K562 (cell line): Measurements from ENCODE around the gene ENKUR. TPM values are rescaled to one million over a fixed set of nuclear protein-coding genes. Genes with fewer than 3 reads are reported as not detected.

Experiments
- BHLHE40 ChIP-seq: IDR thresholded peaks from 2 replicates; pipeline ENCODE4 v1.6.1; 2011; ENCODE audit warnings: low read length, improper control_type of control experiment
- CEBPB ChIP-seq: fragments of 450-650 bp; IDR thresholded peaks from 2 replicates; pipeline ENCODE4 v1.6.1; 2016; ENCODE audit warnings: missing genetic modification characterization, missing compliant biosample characterization
- CHCHD3 ChIP-seq: fragments of 250-450 bp; sonication (Bioruptor Pico); IDR thresholded peaks from 2 replicates; pipeline ENCODE4 v2.1.2; 2022; ENCODE audit warnings: mild to moderate bottlenecking
- EP400 ChIP-seq: fragments of 450-650 bp; IDR thresholded peaks from 2 replicates; pipeline ENCODE4 v1.6.1; 2017; ENCODE audit warnings: antibody characterized with exemption, mild to moderate bottlenecking, moderate library complexity
- JUNB ChIP-seq: fragments of 450-650 bp; formaldehyde crosslinking; conservative IDR thresholded peaks from 2 replicates; pipeline ENCODE4 v1.4.0; 2020; ENCODE audit warnings: mild to moderate bottlenecking
- LARP7 ChIP-seq: fragments of 450-650 bp; IDR thresholded peaks from 2 replicates; pipeline ENCODE4 v1.6.1; 2016
- MEIS2 ChIP-seq: fragments of 450-650 bp; IDR thresholded peaks from 2 replicates; pipeline ENCODE4 v1.6.1; 2014; ENCODE audit warnings: mild to moderate bottlenecking; ENCODE audit not compliant: partially characterized antibody
- NFXL1 ChIP-seq: fragments of 450-650 bp; formaldehyde crosslinking; IDR thresholded peaks from 2 replicates; pipeline ENCODE4 v1.4.0; 2021; ENCODE audit warnings: mild to moderate bottlenecking
- RFX1 ChIP-seq: fragments of 450-650 bp; IDR thresholded peaks from 2 replicates; pipeline ENCODE4 v1.6.1; 2016; ENCODE audit warnings: mild to moderate bottlenecking, moderate library complexity
- TAF7 ChIP-seq: fragments of 450-650 bp; IDR thresholded peaks from 2 replicates; pipeline ENCODE4 v1.6.1; 2016; ENCODE audit warnings: missing genetic modification characterization, missing compliant biosample characterization
- TGIF2 ChIP-seq: sonication (generic); formaldehyde crosslinking; IDR thresholded peaks from 2 replicates; pipeline ENCODE4 v1.8.1; 2022; ENCODE audit warnings: mild to moderate bottlenecking, missing genetic modification reagents, moderate library complexity
- ZNF232 ChIP-seq: sonication (generic); formaldehyde crosslinking; IDR thresholded peaks from 2 replicates; pipeline ENCODE4 v1.8.0; 2022; ENCODE audit warnings: mild to moderate bottlenecking, missing genetic modification reagents
- ZNF24 ChIP-seq: fragments of 450-650 bp; IDR thresholded peaks from 2 replicates; pipeline ENCODE4 v1.6.1; 2016
- ZNF408 ChIP-seq: fragments of 250-450 bp; sonication (Bioruptor Pico); IDR thresholded peaks from 2 replicates; pipeline ENCODE4 v1.4.0; 2020; ENCODE audit warnings: low read depth, mild to moderate bottlenecking, moderate library complexity
- ZNF507 ChIP-seq: conservative IDR thresholded peaks from 2 replicates; pipeline ENCODE4 v1.6.1; 2017; ENCODE audit warnings: missing genetic modification characterization, missing compliant biosample characterization
- polyA plus RNA-seq, 8 experiments: library from polyadenylated mRNA; depleted of rRNA in 4 of 8; stranded (reverse) in 5 of 8; unstranded in 3 of 8; fragments of >200 nt; fragmentation: Nextera tagmentation in 2 of 8; fragmentation: Illumina TruSeq in 1 of 8; extraction: Ambion mirVana in 2 of 8; extraction: Trizol in 1 of 8; gene quantifications; 2 replicates each; pipeline versions ENCODE4 v1.2.1 to v1.2.3, GENCODE V29; 2011 to 2014; ENCODE audit warnings: inconsistent platforms in 1 of 8, missing spikeins in 1 of 8
- total RNA-seq, 7 experiments: library from RNA; depleted of rRNA in 6 of 7; stranded (reverse); fragments of >200 nt in 6 of 7; fragmentation: Illumina TruSeq in 2 of 7; extraction: Trizol in 2 of 7; gene quantifications; 2 replicates each; pipeline versions ENCODE4 v1.2.1 to v1.2.3, GENCODE V29; 2011 to 2021; ENCODE audit warnings: low replicate concordance in 1 of 7
- TF ChIP-seq, protein P1 (sequence below): fragments of 250-450 bp; sonication (Bioruptor Pico); IDR thresholded peaks from 2 replicates; pipeline ENCODE4 v1.8.0; 2022; ENCODE audit warnings: moderate library complexity, mild to moderate bottlenecking, inconsistent platforms
- TF ChIP-seq, protein P2 (sequence below): fragments of 450-650 bp; IDR thresholded peaks from 2 replicates; pipeline ENCODE4 v1.6.1; 2016; ENCODE audit warnings: antibody characterized with exemption
- TF ChIP-seq, protein P3 (sequence below): fragments of 250-450 bp; sonication (Bioruptor Pico); IDR thresholded peaks from 2 replicates; pipeline ENCODE4 v1.4.0; 2020; ENCODE audit warnings: mild to moderate bottlenecking
- TF ChIP-seq, protein P4 (sequence below), 2 experiments: fragments of 150-350 bp in 1 of 2; IDR thresholded peaks; 2 replicates each; pipeline ENCODE4 v1.6.1; 2012 to 2016; ENCODE audit warnings: low read depth in 2 of 2, low read length in 2 of 2, mild to moderate bottlenecking in 1 of 2, moderate library complexity in 1 of 2
- TF ChIP-seq, protein P5 (sequence below): fragments of 450-650 bp; IDR thresholded peaks from 2 replicates; pipeline ENCODE4 v1.6.1; 2018; ENCODE audit warnings: mild to moderate bottlenecking, low read depth; ENCODE audit not compliant: partially characterized antibody

The ENKUR gene
- total and polyA plus RNA-seq, 9 of the 15 experiments (the other 6 are each of a cell fraction or from before 2014, with no cell fraction given): 0.06 to 0.46 (median 0.20) TPM

DNA sequence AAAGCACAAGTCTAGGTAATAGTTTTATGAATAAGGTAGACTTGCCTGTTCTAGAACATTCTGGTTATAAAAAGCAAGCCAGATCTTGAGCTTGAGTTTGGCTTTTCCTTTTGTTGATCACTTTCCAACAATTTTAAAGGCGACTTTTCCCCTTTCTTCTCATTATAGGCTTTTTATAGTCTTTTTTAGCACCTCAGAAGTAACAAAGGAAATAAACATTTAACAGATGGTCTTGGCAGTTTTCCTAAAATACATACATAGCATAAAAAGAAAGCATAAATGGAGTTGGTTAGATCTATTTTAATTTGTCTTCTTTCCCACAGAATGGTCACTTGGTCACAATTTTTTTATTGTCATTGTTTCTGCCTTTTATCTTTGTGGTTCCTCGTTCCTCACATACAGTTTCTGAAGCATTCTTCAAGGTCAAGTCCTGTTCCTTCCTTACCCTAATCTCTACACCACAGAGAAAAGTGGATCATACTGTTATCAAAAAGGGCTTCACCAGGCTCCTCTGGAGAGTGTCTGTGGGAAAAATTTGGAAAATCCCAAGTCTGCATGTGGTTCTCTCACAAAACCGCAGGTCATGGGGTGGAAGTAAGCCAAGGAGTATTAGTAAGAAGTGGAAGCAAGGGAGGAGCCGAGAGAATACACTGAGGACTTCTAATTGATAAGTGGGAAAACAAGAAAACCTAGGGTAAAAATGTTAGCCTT lies 31.8 kb upstream of the ENKUR start (continued):
- no peak for TF ChIP-seq RFX1
- TF ChIP-seq TAF7 (tag): no peak
- TF ChIP-seq CHCHD3 (CRISPR knock-in tag): no peak
- TF ChIP-seq CEBPB: no peak
- TF ChIP-seq, protein P1, sequence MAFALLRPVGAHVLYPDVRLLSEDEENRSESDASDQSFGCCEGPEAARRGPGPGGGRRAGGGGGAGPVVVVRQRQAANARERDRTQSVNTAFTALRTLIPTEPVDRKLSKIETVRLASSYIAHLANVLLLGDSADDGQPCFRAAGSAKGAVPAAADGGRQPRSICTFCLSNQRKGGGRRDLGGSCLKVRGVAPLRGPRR (CRISPR knock-in tag): no peak
- TF ChIP-seq, protein P2, sequence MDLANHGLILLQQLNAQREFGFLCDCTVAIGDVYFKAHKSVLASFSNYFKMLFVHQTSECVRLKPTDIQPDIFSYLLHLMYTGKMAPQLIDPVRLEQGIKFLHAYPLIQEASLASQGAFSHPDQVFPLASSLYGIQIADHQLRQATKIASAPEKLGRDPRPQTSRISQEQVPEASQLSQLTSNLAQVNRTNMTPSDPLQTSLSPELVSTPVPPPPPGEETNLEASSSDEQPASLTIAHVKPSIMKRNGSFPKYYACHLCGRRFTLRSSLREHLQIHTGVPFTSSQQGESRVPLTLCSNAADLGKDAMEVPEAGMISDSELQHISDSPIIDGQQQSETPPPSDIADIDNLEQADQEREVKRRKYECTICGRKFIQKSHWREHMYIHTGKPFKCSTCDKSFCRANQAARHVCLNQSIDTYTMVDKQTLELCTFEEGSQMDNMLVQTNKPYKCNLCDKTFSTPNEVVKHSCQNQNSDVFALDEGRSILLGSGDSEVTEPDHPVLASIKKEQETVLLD: no peak
- TF ChIP-seq, protein P3, sequence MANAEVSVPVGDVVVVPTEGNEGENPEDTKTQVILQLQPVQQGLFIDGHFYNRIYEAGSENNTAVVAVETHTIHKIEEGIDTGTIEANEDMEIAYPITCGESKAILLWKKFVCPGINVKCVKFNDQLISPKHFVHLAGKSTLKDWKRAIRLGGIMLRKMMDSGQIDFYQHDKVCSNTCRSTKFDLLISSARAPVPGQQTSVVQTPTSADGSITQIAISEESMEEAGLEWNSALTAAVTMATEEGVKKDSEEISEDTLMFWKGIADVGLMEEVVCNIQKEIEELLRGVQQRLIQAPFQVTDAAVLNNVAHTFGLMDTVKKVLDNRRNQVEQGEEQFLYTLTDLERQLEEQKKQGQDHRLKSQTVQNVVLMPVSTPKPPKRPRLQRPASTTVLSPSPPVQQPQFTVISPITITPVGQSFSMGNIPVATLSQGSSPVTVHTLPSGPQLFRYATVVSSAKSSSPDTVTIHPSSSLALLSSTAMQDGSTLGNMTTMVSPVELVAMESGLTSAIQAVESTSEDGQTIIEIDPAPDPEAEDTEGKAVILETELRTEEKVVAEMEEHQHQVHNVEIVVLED: no peak
- no peak for TF ChIP-seq ZNF232 (CRISPR knock-in tag)
- no peak for TF ChIP-seq TGIF2
- TF ChIP-seq, protein P4, sequence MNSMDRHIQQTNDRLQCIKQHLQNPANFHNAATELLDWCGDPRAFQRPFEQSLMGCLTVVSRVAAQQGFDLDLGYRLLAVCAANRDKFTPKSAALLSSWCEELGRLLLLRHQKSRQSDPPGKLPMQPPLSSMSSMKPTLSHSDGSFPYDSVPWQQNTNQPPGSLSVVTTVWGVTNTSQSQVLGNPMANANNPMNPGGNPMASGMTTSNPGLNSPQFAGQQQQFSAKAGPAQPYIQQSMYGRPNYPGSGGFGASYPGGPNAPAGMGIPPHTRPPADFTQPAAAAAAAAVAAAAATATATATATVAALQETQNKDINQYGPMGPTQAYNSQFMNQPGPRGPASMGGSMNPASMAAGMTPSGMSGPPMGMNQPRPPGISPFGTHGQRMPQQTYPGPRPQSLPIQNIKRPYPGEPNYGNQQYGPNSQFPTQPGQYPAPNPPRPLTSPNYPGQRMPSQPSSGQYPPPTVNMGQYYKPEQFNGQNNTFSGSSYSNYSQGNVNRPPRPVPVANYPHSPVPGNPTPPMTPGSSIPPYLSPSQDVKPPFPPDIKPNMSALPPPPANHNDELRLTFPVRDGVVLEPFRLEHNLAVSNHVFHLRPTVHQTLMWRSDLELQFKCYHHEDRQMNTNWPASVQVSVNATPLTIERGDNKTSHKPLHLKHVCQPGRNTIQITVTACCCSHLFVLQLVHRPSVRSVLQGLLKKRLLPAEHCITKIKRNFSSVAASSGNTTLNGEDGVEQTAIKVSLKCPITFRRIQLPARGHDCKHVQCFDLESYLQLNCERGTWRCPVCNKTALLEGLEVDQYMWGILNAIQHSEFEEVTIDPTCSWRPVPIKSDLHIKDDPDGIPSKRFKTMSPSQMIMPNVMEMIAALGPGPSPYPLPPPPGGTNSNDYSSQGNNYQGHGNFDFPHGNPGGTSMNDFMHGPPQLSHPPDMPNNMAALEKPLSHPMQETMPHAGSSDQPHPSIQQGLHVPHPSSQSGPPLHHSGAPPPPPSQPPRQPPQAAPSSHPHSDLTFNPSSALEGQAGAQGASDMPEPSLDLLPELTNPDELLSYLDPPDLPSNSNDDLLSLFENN (IDR thresholded peaks at IDR 0.05; ENCODE audit: low read depth in 2 of 2, low read length in 2 of 2): 0 out of 4 replicates have a peak, but pooled peaks of 1 of the 2 experiments have one; percentile 26
- TF ChIP-seq ZNF24: no peak
- TF ChIP-seq MEIS2: no peak
- TF ChIP-seq LARP7: no peak
- TF ChIP-seq EP400: no peak; the same call in 1 of the 2 replicates
- no peak for TF ChIP-seq NFXL1 (CRISPR knock-in tag)
- TF ChIP-seq, protein P5, sequence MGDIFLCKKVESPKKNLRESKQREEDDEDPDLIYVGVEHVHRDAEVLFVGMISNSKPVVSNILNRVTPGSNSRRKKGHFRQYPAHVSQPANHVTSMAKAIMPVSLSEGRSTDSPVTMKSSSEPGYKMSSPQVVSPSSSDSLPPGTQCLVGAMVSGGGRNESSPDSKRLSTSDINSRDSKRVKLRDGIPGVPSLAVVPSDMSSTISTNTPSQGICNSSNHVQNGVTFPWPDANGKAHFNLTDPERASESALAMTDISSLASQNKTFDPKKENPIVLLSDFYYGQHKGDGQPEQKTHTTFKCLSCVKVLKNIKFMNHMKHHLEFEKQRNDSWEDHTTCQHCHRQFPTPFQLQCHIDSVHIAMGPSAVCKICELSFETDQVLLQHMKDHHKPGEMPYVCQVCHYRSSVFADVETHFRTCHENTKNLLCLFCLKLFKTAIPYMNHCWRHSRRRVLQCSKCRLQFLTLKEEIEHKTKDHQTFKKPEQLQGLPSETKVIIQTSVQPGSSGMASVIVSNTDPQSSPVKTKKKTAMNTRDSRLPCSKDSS: no peak
- TF ChIP-seq ZNF507: no peak
- TF ChIP-seq JUNB: no peak
- no peak for TF ChIP-seq ZNF408 (CRISPR knock-in tag)
- TF ChIP-seq BHLHE40: no peak
